ENCODE results near the gene LRRC2.

The LRRC2 gene

GRCh38 chr3:46470831-46471230 lies 95.3 kb downstream of the LRRC2 start:
- no peak for DNase-seq

- DNase-seq: no peak
These were observed 96.3 kb downstream of the LRRC2 start for GRCh38 chr3:46469680-46470357.

- DNase-seq: no peak
These were observed 97.1 kb downstream of the LRRC2 start for GRCh38 chr3:46468753-46469600.

- DNase-seq: no peak
These were observed 98.5 kb downstream of the LRRC2 start for GRCh38 chr3:46467562-46467961.

GRCh38 chr3:46466871-46467403 lies 99.2 kb downstream of the LRRC2 start:
- DNase-seq: no peak

GRCh38 chr3:46466273-46466672 lies 99.8 kb downstream of the LRRC2 start:
- no peak for DNase-seq
